Right lobe of liver (tissue), 6 donors: ENCODE data around the gene SLC50A1. TPM values are rescaled to one million over a fixed set of nuclear protein-coding genes. Genes with fewer than 3 reads are reported as not detected.

Source experiments
- ATAC-seq, 4 donors: fragments of 200-7000 bp; cut with Tn5 transposase; one replicate each; pipeline ENCODE4 v1.9.1; 2020; ENCODE audit warnings: mild to moderate bottlenecking in 4 of 4, moderate library complexity in 4 of 4
- DNase-seq, 3 donors: peaks; one replicate each; pipeline ENCODE4 v3.0.0-alpha.2; 2020
- H3K27ac ChIP-seq, 3 donors: fragments of 200-600 bp; one replicate each; pipeline ENCODE4 v1.8.0; 2022
- H3K27me3 ChIP-seq, 2 donors: fragments of 200-600 bp; one replicate each; pipeline ENCODE4 v1.8.0; 2022
- H3K36me3 ChIP-seq, 4 donors: fragments of 200-600 bp; sonication (generic) in 1 of 4; one replicate each; pipeline versions ENCODE4 v1.5.1 to v1.8.0; 2017 to 2022; ENCODE audit warnings: control low read depth in 1 of 4
- H3K4me1 ChIP-seq, 4 donors: fragments of 200-600 bp; sonication (generic) in 1 of 4; one replicate each; pipeline versions ENCODE4 v1.5.1 to v1.8.0; 2017 to 2022; ENCODE audit warnings: control low read depth in 1 of 4
- H3K4me3 ChIP-seq, 3 donors: fragments of 200-600 bp; one replicate each; pipeline ENCODE4 v1.8.0; 2022
- H3K9me3 ChIP-seq, 4 donors: fragments of 200-600 bp; sonication (generic) in 1 of 4; one replicate each; pipeline versions ENCODE4 v1.5.1 to v1.8.0; 2017 to 2022; ENCODE audit warnings: control low read depth in 1 of 4
- POLR2A ChIP-seq: fragments of 450-650 bp; IDR thresholded peaks from one replicate; pipeline ENCODE4 v1.6.1; 2017; ENCODE audit warnings: antibody characterized with exemption, mild to moderate bottlenecking
- WGBS: methylation state at CpG from one replicate; pipeline ENCODE4 v1.1.6; 2018; ENCODE audit warnings: low coverage, low lambda C conversion rate; ENCODE audit not compliant: insufficient coverage; ENCODE audit errors: missing lambda C conversion rate; 5-methylcytosine and 5-hydroxymethylcytosine counted together
- intact Hi-C, 2 donors: fragments of 100-400 bp; cut with DNase I; formaldehyde crosslinking; loops; one replicate each; pipeline versions ENCODE4 v1.11.2 to v1.14.1; 2022
- total RNA-seq, 6 experiments: library from RNA; depleted of rRNA in 2 of 6; stranded (reverse); fragments of >200 nt in 2 of 6; fragmentation: NEBNext Ultra II Directional in 3 of 6; extraction: Animal tissue kit (Norgen Biotek cat#: 25700) in 3 of 6; gene quantifications; one replicate each; pipeline versions ENCODE4 v1.1.0 to v1.2.4, GENCODE V29; 2016 to 2023
- TF ChIP-seq, protein P1 (sequence below), 4 donors: fragments of 200-600 bp in 3 of 4; fragments of 450-650 bp in 1 of 4; IDR thresholded peaks; one replicate each; pipeline versions ENCODE4 v1.5.1 to v1.8.0; 2016 to 2022; ENCODE audit warnings: antibody characterized with exemption in 4 of 4, mild to moderate bottlenecking in 2 of 4
- donor health status: DM: no; HTN: yes; CAD: no.
- donor health status: DM: no; HTN: no; CAD: no.
- donor health status: DM: no; HTN: no; CAD: no.
- donor health status: DM: no; HTN: yes; CAD: no.
- donor health status: DM: no; HTN: yes; CAD: no.

Gene SLC50A1
- total RNA-seq, 6 experiments from 2014 or later: 16.2 to 28.1 (median 24.4) TPM

DNA sequence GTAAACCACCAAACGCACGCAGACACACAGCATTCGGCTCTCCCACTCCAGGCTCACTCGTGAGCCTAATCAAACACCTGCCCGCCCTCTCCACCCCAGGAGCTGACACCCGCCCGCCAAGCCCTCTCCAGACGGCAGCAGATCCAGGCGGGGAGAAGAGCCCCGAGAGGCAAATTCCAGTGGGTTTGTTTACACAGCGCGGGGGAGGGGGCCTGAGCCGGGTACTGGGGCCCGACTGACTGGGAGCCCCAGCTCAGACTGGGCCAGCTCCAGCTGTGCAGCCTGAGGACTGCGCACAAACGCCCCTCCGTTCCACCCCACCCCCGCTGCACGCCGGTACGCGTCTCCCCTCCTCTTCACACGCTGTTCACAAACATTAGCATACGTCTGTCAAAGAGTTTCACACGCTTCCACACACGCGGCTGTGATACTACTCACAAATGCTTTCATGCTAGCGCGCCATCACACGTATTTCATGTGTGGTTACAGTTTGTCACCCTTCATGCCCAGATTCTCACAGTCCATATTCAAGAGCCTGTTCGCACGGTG is 9.0 kb upstream of the SLC50A1 start:
- Histone ChIP-seq H3K27ac (peak overlapping the region; percentile 97 to 100 (median 99)), H3K36me3 (peaks cover 0 to 28% (median 11%) of the 10 kb centered on the region in 4 donors), H3K4me1 (peaks cover 0 to 32% (median 10%) of the 10 kb centered on the region in 4 donors), H3K27me3 (no peaks in the 10 kb centered on the region), H3K9me3 (no peaks in the 10 kb centered on the region), H3K4me3 (peak overlapping the region; percentile 84 to 96 (median 95))
- DNase-seq: peak; percentile 79 to 89 (median 80)
- intact Hi-C loops: loop anchor here in 1 of 2 donors (2.0 kb wide), 1 partner anchor 22 kb away; no protein-coding TSS in a partner anchor
- TF ChIP-seq POLR2A: no peak
- TF ChIP-seq, protein P1, sequence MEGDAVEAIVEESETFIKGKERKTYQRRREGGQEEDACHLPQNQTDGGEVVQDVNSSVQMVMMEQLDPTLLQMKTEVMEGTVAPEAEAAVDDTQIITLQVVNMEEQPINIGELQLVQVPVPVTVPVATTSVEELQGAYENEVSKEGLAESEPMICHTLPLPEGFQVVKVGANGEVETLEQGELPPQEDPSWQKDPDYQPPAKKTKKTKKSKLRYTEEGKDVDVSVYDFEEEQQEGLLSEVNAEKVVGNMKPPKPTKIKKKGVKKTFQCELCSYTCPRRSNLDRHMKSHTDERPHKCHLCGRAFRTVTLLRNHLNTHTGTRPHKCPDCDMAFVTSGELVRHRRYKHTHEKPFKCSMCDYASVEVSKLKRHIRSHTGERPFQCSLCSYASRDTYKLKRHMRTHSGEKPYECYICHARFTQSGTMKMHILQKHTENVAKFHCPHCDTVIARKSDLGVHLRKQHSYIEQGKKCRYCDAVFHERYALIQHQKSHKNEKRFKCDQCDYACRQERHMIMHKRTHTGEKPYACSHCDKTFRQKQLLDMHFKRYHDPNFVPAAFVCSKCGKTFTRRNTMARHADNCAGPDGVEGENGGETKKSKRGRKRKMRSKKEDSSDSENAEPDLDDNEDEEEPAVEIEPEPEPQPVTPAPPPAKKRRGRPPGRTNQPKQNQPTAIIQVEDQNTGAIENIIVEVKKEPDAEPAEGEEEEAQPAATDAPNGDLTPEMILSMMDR (IDR thresholded peaks at IDR 0.05): no peak
- under 1% methylated on average over 17 of the region's 32 CpGs for WGBS
- ATAC-seq: peak; percentile 19 to 58 (median 35)

DNA sequence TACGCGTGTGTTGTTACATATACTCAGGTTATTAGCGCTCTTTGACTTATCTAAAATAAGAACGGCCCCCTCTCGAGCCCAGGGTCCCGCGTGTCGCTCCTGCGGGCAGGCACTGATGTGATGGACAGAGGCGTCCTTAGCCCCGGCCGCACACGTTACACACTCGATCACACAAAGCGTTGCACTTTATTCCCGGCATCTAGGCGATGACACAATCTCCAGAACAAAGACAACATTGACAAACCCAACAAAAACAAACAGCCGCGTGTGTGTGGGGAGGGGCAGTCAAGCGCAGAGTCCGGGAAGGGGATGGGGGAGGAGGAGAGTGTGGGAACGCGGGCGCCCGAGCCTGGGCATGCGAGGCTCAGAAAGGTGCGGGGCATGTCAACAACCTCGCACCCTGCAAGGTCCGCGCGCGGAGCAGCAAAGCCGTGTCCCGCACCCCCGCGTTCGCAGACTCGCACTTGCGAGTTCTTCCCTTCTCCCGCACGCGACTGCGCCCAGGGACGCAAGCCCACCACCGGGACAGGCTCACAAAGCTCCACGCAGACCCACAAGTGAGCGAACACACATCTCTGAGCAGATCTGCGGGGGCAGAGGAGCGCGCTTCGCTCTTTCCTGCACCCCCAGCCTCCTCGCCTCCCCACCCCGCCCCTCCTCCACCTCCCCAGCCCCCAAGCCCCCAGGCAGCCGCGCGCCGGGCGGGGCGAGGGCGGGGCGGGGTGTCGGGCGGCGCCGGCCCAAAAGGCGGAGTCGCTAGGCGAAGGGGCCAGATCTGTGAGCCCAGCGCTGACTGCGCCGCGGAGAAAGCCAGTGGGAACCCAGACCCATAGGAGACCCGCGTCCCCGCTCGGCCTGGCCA is 8.3 kb upstream of the SLC50A1 start, which contains the start of gene EFNA1:
Gene EFNA1, plus strand, starts transcription at position 772 of the 862 bp plus-strand sequence. CDS start 102 bp downstream, outside the sequence.
- ATAC-seq (peak; percentile 31 to 55 (median 48)), DNase-seq (peak; percentile 89 to 94 (median 92))
- Histone ChIP-seq H3K4me1 (peaks cover 0 to 39% (median 12%) of the 10 kb centered on the region in 4 donors), H3K36me3 (peaks cover 0 to 35% (median 14%) of the 10 kb centered on the region in 4 donors), H3K27me3 (no peaks in the 10 kb centered on the region), H3K27ac (peak within 1 kb of the TSS; percentile 97 to 100 (median 99)), H3K9me3 (no peaks in the 10 kb centered on the region), H3K4me3 (peak within 1 kb of the TSS; percentile 84 to 96 (median 95))
- TF ChIP-seq POLR2A: peak; percentile 93
- TF ChIP-seq, protein P1 (IDR thresholded peaks at IDR 0.05): no peak
- 0% methylated on average over 22 of the region's 76 CpGs for WGBS
- intact Hi-C loops: loop anchor here in 1 of 2 donors (2.0 kb wide), 1 partner anchor 23 kb away; no protein-coding TSS in a partner anchor

DNA sequence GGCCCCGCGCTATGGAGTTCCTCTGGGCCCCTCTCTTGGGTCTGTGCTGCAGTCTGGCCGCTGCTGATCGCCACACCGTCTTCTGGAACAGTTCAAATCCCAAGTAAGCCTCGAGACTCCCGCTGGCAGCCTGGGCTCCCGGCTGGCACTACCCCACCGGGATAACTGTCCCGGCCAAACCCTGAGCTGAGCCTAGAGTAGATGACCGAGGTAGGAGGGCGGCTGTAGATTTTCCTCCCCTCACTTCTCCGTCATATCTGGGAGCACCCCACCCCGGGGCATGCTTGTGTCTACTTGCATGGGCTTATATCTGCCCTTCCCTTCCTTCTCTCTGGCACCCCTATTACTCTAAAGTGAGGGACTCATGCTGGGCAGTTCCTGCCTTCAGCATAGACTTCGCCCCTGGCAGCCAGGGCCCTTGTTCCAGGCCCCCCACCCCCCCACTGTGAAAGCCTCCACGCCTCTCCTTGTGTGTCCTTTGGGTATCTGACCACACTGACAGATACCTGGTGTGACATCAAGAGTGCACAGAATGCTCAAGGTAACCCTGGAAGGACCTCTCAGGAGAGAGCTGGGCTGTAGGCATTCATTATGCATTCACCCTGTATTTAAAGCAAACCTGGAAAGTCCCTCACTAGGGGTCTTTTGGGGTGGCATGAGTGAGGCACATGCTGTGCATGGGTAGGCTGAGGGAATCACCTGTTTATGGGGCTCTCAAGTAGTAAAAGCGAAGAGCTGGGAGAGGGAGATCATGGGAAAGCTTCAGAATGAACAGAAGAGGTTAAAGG is 7.5 kb upstream of the SLC50A1 start:
- Histone ChIP-seq H3K4me3 (peak overlapping the region; percentile 84 to 96 (median 95)), H3K9me3 (no peaks in the 10 kb centered on the region), H3K36me3 (peaks cover 0 to 43% (median 19%) of the 10 kb centered on the region in 4 donors), H3K27me3 (no peaks in the 10 kb centered on the region), H3K27ac (peak overlapping the region; percentile 97 to 100 (median 99)), H3K4me1 (peaks cover 0 to 48% (median 14%) of the 10 kb centered on the region in 4 donors)
- intact Hi-C loops: loop anchor here in 1 of 2 donors (2.0 kb wide), 1 partner anchor 23 kb away; no protein-coding TSS in a partner anchor
- no peak for ATAC-seq
- 2% methylated on average over 4 of the region's 17 CpGs for WGBS
- DNase-seq: no peak
- TF ChIP-seq POLR2A: no peak
- TF ChIP-seq, protein P1 (IDR thresholded peaks at IDR 0.05): no peak
